Heart left ventricle (tissue), 16 donors: ENCODE measurements around the gene NHSL2. TPM values are rescaled to one million over a fixed set of nuclear protein-coding genes. Genes with fewer than 3 reads are reported as not detected.

ENCODE experiments used
- ATAC-seq, 4 donors: fragments of 200-7000 bp; cut with Tn5 transposase; one replicate each; pipeline ENCODE4 v1.9.1; 2020 to 2022; ENCODE audit warnings: moderate library complexity in 4 of 4, mild to moderate bottlenecking in 3 of 4, moderate number of reproducible peaks in 1 of 4
- DNase-seq, 5 donors: peaks; one replicate each; pipeline ENCODE4 v3.0.0-alpha.2; 2020
- H3K27ac ChIP-seq, 12 donors: fragments of 200-600 bp; sonication (generic) in 4 of 12; one replicate each; pipeline versions ENCODE4 v1.5.0 to v1.8.0; 2016 to 2022; ENCODE audit warnings: mild to moderate bottlenecking in 2 of 12
- H3K27me3 ChIP-seq, 9 donors: fragments of 200-600 bp; sonication (generic) in 2 of 9; one replicate each; pipeline versions ENCODE4 v1.5.1 to v1.8.0; 2016 to 2022; ENCODE audit warnings: mild to moderate bottlenecking in 3 of 9
- H3K36me3 ChIP-seq, 9 donors: fragments of 200-600 bp; sonication (generic) in 2 of 9; one replicate each; pipeline versions ENCODE4 v1.5.0 to v1.8.0; 2018 to 2022; ENCODE audit warnings: mild to moderate bottlenecking in 2 of 9
- H3K4me1 ChIP-seq, 12 donors: fragments of 200-600 bp; sonication (generic) in 4 of 12; one replicate each; pipeline versions ENCODE4 v1.5.0 to v1.8.0; 2016 to 2022; ENCODE audit warnings: mild to moderate bottlenecking in 3 of 12
- H3K4me3 ChIP-seq, 12 donors: fragments of 200-600 bp; sonication (generic) in 4 of 12; one replicate each; pipeline versions ENCODE4 v1.5.0 to v1.8.0; 2017 to 2022; ENCODE audit warnings: mild to moderate bottlenecking in 9 of 12, moderate library complexity in 4 of 12
- H3K9me3 ChIP-seq, 12 donors: fragments of 200-600 bp; sonication (generic) in 4 of 12; one replicate each; pipeline versions ENCODE4 v1.5.0 to v1.8.0; 2016 to 2022; ENCODE audit warnings: mild to moderate bottlenecking in 1 of 12
- CTCF ChIP-seq, 12 donors: fragments of 200-600 bp; sonication (generic) in 4 of 12; IDR thresholded peaks; one replicate each; pipeline versions ENCODE4 v1.5.0 to v1.8.0; 2018 to 2022; ENCODE audit warnings: antibody characterized with exemption in 12 of 12, mild to moderate bottlenecking in 5 of 12
- POLR2A ChIP-seq, 2 donors: fragments of 450-650 bp; IDR thresholded peaks; one replicate each; pipeline ENCODE4 v1.6.1; 2017; ENCODE audit warnings: antibody characterized with exemption in 2 of 2, mild to moderate bottlenecking in 2 of 2, moderate library complexity in 2 of 2
- WGBS, 4 donors: extraction: QIAGEN DNeasy Blood & Tissue Kit in 2 of 4; methylation state at CpG; one replicate each; pipeline versions ENCODE4 v1.1.5 to v1.1.7; 2013 to 2018; 5-methylcytosine and 5-hydroxymethylcytosine counted together
- intact Hi-C, 10 donors: fragments of 100-400 bp; cut with DNase I; formaldehyde crosslinking; loops; one replicate each; pipeline versions ENCODE4 v1.11.1 to v1.14.2; 2022
- polyA plus RNA-seq, 2 donors: library from polyadenylated mRNA; stranded (reverse); fragments of 200-250 nt; gene quantifications; one replicate each; pipeline ENCODE4 v1.2.3, GENCODE V29; 2013
- total RNA-seq, 9 donors: library from RNA; depleted of rRNA in 2 of 9; stranded (reverse); fragments of >200 nt in 2 of 9; fragmentation: NEBNext Ultra II Directional in 3 of 9; extraction: Animal tissue kit (Norgen Biotek cat#: 25700) in 3 of 9; gene quantifications; one replicate each; pipeline versions ENCODE4 v1.1.0 to v1.2.4, GENCODE V29; 2016 to 2023
- donor health status: ischemic (EF 13 %, LVEDD 7.1; RV severe dilation, severe dysfunction).
- donor health status: healthy with polysubstance abuse.
- donor health status: DM: no; HTN: yes; CAD: no.
- donor health status: DM: no; HTN: no; CAD: no.
- donor health status: ischemic (EF 25% LVEDD 6.9; RV normal size, moderate dysfunction).
- donor health status: ischemic (EF 25% LVEDD 5.7; RV mildly dilated, moderate dysfunction).
- donor health status: healthy.
- donor health status: DM: yes; HTN: yes; CAD: no.
- donor health status: ischemic (EF 35%, LVEDD 5.7; RV mildly dilated, moderate dysfunction).
- donor health status: nonischemic (EF 11% LVEDD 7.7; RV severe dilation, severe dysfunction).
- donor health status: DM: yes; HTN: yes; CAD: no.
- donor health status: PGD.
- donor health status: ischemic (EF 29% LVEDD 5.4; RV normal size, mild dysfunction).
- donor health status: nonischemic (EF 23%, LVEDD 6.1; RV moderate dilation, normal function).

NHSL2 gene
- total and polyA plus RNA-seq, 11 donors: 1.8 to 14.0 (median 5.8) TPM

GRCh38 chrX:71930298-71930697 is 19.7 kb downstream of the NHSL2 start:
- no peak for ATAC-seq
- no peak overlapping the region for H3K27ac ChIP-seq
- no peaks in the 10 kb centered on the region for H3K4me1 ChIP-seq
- no peaks in the 10 kb centered on the region for H3K9me3 ChIP-seq
- H3K4me3 ChIP-seq: no peak overlapping the region
- peaks cover 0 to 34% (median 0%) of the 10 kb centered on the region in 9 donors for H3K27me3 ChIP-seq
- no peaks in the 10 kb centered on the region for H3K36me3 ChIP-seq
- intact Hi-C loops: no loop called here
- 72 to 94% (median 90%) methylated on average over 1 of the region's 1 CpG for WGBS, 4 donors
- DNase-seq: no peak
- TF ChIP-seq CTCF (IDR thresholded peaks at IDR 0.05) (no peak), POLR2A (IDR thresholded peaks at IDR 0.05) (no peak)

- ATAC-seq: peak in 3 of 4 donors; percentile 42 to 78 (median 56)
- no peaks in the 10 kb centered on the region for H3K36me3 ChIP-seq
- intact Hi-C loops: no loop called here
- 47 to 68% (median 61%) methylated on average over 3 of the region's 3 CpGs for WGBS, 4 donors
- peaks cover 0 to 7% (median 0%) of the 10 kb centered on the region in 12 donors for H3K4me1 ChIP-seq
- no peak for TF ChIP-seq POLR2A (IDR thresholded peaks at IDR 0.05)
- no peak for TF ChIP-seq CTCF (IDR thresholded peaks at IDR 0.05)
- H3K27ac ChIP-seq: peak overlapping the region in 4 of 12 donors; percentile 19 to 49 (median 22)
- DNase-seq: no peak
- H3K4me3 ChIP-seq: no peak overlapping the region
- peaks cover 0 to 25% (median 0%) of the 10 kb centered on the region in 9 donors for H3K27me3 ChIP-seq
- H3K9me3 ChIP-seq: no peaks in the 10 kb centered on the region
Measured at GRCh38 chrX:71935476-71935875, 24.8 kb downstream of the NHSL2 start.

GRCh38 chrX:71936632-71937031 is 26.0 kb downstream of the NHSL2 start:
- intact Hi-C loops: no loop called here
- no peak for DNase-seq
- no peak overlapping the region for H3K4me3 ChIP-seq
- peaks cover 0 to 9% (median 0%) of the 10 kb centered on the region in 12 donors for H3K4me1 ChIP-seq
- 47 to 76% (median 65%) methylated on average over 1 of the region's 1 CpG for WGBS, 4 donors
- no peak overlapping the region for H3K27ac ChIP-seq
- H3K36me3 ChIP-seq: no peaks in the 10 kb centered on the region
- TF ChIP-seq CTCF (IDR thresholded peaks at IDR 0.05) (no peak), POLR2A (IDR thresholded peaks at IDR 0.05) (no peak)
- no peak for ATAC-seq
- H3K9me3 ChIP-seq: no peaks in the 10 kb centered on the region
- peaks cover 0 to 25% (median 0%) of the 10 kb centered on the region in 9 donors for H3K27me3 ChIP-seq

- 51 to 60% (median 56%) methylated on average over 5 of the region's 5 CpGs for WGBS, 4 donors
- intact Hi-C loops: no loop called here
- Histone ChIP-seq H3K27ac (no peak overlapping the region), H3K36me3 (no peaks in the 10 kb centered on the region), H3K4me1 (peaks cover 0 to 10% (median 0%) of the 10 kb centered on the region in 12 donors), H3K27me3 (peaks cover 0 to 22% (median 0%) of the 10 kb centered on the region in 9 donors), H3K4me3 (no peak overlapping the region), H3K9me3 (no peaks in the 10 kb centered on the region)
- ATAC-seq: no peak
- DNase-seq: no peak
- no peak for TF ChIP-seq CTCF (IDR thresholded peaks at IDR 0.05)
- TF ChIP-seq POLR2A (IDR thresholded peaks at IDR 0.05): no peak
Measured at GRCh38 chrX:71938371-71938770, 27.7 kb downstream of the NHSL2 start.
